Measurements from ENCODE around the gene RALGPS2. TPM values are rescaled to one million over a fixed set of nuclear protein-coding genes. Genes with fewer than 3 reads are reported as not detected.
"Not testable (repeated sequence)": the region's sequence is repeated elsewhere in the genome, so short reads cannot be mapped to it uniquely, and the experiment has no call there.

RALGPS2 gene
- total RNA-seq, 1 donor from 2014 or later: 16.0 TPM

DNA sequence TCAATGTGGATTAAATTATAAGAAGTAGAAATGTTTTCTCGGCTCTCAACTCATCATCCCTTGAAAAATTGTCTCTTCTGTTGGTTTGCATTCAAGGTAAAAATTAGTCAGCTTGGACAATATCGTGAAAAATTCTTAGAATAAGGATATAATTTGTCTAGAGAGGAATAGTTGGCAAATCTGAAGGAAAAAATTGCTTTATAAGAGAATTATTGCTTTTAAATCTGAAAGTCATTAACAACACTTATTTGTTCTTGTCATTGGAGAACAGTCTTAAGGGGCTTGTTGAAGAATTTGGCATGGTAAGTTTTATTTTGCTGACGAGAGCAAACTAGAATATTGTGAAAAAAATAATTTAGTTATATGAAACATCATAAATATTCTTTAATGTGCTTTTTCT is 119.4 kb downstream of the RALGPS2 start:
- ATAC-seq (peak; percentile 59), DNase-seq (ENCODE audit: low spot score) (no peak)
- intact Hi-C loops (cut with DNase I): no loop called here

GRCh38 chr1:178846306-178846705 is 121.3 kb downstream of the RALGPS2 start:
- intact Hi-C loops (cut with DNase I): no loop called here
- ATAC-seq (no peak), DNase-seq (ENCODE audit: low spot score) (no peak)

DNA sequence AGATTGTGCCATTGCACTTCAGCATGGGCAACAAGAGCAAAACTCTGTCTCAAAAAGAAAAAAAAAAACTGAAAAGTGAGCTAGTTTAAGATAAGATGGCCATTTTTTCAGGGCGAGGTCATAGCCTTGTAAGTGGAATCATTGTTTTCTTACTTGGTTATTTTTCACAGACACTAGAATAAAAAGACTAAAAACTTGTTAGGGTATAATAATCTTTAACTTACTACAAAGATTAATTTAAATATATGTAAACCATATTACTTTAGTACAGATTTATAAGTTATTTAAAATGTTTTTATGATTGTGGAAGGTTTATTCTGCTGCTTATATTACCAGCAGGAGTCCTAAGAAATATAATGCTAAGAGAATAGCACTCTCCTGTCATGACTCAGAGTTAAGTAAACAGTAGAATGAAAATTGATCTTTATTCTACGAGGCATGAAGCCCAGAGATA is 122.4 kb downstream of the RALGPS2 start:
- intact Hi-C loops (cut with DNase I): no loop called here
- ATAC-seq: no peak
- no peak for DNase-seq (ENCODE audit: low spot score)

DNA sequence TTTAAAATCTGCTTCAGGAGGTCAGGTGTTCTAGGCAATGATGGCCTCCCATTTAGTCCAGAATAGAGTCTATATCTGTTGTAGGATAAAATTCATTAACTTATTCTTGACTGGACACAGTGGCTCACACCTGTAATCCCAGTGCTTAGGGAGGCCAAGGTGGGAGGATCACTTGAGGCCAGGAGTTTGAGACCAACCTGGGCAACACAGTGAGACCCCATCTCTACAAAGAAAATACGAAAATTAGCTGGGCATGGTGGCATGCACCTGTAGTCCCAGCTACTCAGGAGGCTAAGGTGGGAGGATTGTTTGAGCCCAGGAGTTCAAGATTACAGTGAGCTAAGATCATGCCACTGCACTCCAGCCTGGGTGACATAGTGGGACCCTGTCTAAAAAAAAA is 122.9 kb downstream of the RALGPS2 start:
- not testable (repeated sequence) for DNase-seq (ENCODE audit: low spot score); ATAC-seq

GRCh38 chr1:178849918-178850317 is 124.9 kb downstream of the RALGPS2 start:
- intact Hi-C loops (cut with DNase I): no loop called here
- no peak for DNase-seq (ENCODE audit: low spot score)
- no peak for ATAC-seq

More for the DNA sequence above, 122.9 kb downstream of the RALGPS2 start:
- intact Hi-C loops (cut with DNase I): not testable (repeated sequence)

- DNase-seq (ENCODE audit: low spot score) (no peak), ATAC-seq (no peak)
- intact Hi-C loops (cut with DNase I): no loop called here
These were observed 132.1 kb downstream of the RALGPS2 start for GRCh38 chr1:178857126-178857525.

DNA sequence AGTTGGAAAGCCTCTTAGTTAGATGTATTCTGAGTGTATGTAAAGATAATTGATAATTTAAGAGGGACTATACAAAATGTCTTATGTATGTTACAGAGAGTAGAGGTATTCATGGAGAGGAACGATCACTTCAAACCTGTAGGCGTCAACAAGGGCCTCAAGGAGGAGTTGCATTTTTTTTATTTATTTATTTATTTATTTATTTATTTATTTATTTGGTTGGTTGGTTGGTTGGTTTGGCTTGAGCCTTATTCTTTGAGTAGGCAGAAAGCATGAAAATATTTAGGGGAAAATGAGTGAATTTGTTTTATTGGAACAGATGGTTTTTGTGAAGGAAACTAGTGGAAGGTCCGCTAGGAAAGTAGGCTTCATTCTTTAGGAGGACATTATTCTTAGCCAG is 137.4 kb downstream of the RALGPS2 start:
- DNase-seq (ENCODE audit: low spot score) (no peak), ATAC-seq (no peak)
- intact Hi-C loops (cut with DNase I): no loop called here

- intact Hi-C loops (cut with DNase I): no loop called here
- no peak for ATAC-seq
- no peak for DNase-seq (ENCODE audit: low spot score)
These were observed 137.8 kb downstream of the RALGPS2 start for GRCh38 chr1:178862864-178863263.

- intact Hi-C loops (cut with DNase I): no loop called here
- DNase-seq (ENCODE audit: low spot score) (no peak), ATAC-seq (no peak)
These were observed 139.3 kb downstream of the RALGPS2 start for GRCh38 chr1:178864326-178864725.

DNA sequence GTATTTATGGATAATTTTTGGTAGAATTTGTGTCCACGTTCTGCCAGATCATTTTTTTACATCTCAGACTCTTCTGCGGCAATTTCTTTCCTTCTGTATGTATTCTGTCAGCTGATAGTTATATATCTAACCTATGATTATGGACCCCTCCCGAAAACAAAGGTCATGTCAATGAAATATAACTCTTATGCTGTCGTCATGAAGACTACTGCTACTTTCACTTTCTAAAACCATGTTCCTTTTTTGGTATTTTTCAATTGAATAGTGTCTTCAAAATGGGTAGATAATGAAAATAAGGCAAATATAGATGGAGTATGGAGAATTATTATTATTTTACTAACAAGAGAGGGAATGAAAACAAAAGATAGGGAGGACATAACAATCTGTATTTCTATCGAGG is 142.6 kb downstream of the RALGPS2 start:
- intact Hi-C loops (cut with DNase I): no loop called here
- DNase-seq (ENCODE audit: low spot score): no peak
- ATAC-seq: peak; percentile 61

- DNase-seq (ENCODE audit: low spot score): no peak
- no peak for ATAC-seq
- intact Hi-C loops (cut with DNase I): no loop called here
These were observed 143.7 kb downstream of the RALGPS2 start for GRCh38 chr1:178868706-178869105.

DNA sequence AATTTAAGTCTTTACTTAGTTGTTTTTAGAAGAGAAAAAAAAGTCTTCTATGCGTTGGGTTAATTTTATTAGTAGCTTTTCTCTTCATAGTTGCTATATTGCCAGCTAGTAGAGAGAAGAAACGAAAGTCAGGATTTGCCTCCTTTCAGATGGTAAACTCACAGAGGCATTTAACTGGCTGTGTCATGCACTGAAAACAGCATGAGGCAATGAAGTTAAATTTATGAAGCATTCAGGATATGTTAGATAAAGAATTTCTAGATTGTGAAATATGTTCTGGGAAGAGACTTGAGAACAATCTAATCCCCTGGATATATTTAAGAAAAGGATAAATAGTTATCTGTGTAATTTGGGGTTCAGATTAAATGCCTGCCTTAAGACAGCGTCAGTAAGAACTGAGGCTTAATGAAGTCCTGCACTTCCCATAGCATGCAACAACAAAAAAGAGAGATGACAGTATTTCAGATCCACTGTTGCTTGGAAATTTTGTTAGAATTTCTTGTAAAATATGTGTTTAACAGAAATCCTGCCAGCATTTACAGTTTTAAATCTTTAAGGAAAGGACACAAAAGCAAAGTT is 144.2 kb downstream of the RALGPS2 start:
- ATAC-seq (peak; percentile 47), DNase-seq (ENCODE audit: low spot score) (no peak)
- intact Hi-C loops (cut with DNase I): no loop called here

DNA sequence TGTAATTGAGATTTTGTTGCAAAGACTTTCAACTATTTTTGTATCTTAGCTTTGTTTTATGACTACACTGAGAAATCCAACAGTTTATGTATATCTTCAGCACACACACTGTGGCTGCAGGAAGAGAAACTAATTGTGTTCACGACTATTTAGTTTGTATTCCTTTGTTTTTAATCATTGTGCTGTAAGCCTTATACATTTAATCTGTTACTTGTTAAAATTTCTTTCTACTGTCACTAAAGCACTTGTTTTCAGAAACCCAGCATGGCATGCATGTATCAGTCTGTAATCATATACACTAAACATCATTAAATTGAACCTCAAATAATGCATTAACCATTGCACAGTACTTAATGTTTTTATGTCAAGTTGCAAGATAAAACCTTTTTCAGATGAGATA is 145.2 kb downstream of the RALGPS2 start:
- intact Hi-C loops (cut with DNase I): no loop called here
- DNase-seq (ENCODE audit: low spot score) (no peak), ATAC-seq (no peak)

DNA sequence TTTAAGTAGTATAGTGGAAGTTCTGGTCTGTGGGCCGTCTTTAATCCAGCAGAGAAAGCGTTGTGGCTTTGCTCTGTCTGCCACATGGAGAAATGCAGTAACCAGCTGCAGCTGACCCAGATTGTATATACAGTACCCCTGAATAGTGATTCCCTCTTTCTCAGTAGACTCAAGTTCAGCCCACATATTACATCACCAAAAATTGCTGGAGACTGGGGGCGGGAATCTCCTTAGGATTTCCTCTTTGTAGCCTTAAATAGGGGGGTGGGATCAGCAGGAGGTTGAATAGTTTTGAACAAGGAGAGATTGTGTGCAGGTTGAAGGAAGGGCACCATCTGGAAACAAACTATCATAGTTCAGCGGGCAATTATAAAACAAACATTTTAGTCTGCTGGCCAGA is 145.9 kb downstream of the RALGPS2 start, which contains the start of gene ANGPTL1:
TSS of gene ANGPTL1 (minus strand) at position 134 of the 400 bp plus-strand sequence. CDS start 5,301 bp downstream, outside the sequence.
- DNase-seq (ENCODE audit: low spot score): no peak
- intact Hi-C loops (cut with DNase I): no loop called here
- peak; percentile 51 for ATAC-seq

- intact Hi-C loops (cut with DNase I): no loop called here
- DNase-seq (ENCODE audit: low spot score) (no peak), ATAC-seq (no peak)
These were observed 146.7 kb downstream of the RALGPS2 start for GRCh38 chr1:178871551-178872320.

DNA sequence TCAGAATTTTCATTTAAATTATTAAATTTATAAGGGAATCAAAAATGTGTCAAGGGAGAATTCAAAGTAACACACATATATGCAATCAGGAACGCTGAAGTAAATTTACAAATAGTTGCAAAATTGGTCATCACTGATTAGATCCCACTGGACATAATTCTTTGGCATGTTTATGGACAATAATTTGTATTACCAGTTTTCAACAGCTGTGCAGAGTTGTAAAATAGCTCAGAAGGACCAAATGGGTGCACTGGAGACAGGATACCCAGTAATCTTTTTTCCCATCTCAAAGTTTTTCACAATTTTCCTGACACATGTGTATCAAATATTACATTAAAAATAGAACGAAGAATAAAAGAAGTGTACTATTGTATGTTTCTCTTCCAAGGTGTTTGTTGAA is 149.9 kb downstream of the RALGPS2 start:
- ATAC-seq (no peak), DNase-seq (ENCODE audit: low spot score) (no peak)
- intact Hi-C loops (cut with DNase I): no loop called here

DNA sequence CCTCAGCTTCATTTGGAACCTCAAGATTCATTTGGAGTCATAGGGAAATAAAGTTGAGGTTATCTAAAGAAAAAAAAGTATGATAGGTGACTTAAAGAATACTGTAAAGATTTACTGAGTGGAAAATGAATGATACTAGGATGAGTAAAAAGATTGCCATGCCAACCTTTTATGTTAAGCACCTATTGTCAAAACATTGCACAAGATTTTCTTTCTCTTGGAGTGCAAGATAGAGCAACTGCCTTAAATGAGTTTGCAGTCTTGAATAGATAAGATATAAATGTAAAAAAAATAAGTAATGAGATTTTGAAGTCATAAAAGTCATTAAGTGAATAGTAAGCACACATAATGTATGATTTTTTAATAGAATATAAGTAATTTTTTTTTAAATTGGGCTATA is 150.9 kb downstream of the RALGPS2 start:
- intact Hi-C loops (cut with DNase I): no loop called here
- DNase-seq (ENCODE audit: low spot score) (no peak), ATAC-seq (no peak)

- DNase-seq (ENCODE audit: low spot score): no peak
- ATAC-seq: no peak
- intact Hi-C loops (cut with DNase I): no loop called here
These were observed 152.9 kb downstream of the RALGPS2 start for GRCh38 chr1:178877896-178878295.

DNA sequence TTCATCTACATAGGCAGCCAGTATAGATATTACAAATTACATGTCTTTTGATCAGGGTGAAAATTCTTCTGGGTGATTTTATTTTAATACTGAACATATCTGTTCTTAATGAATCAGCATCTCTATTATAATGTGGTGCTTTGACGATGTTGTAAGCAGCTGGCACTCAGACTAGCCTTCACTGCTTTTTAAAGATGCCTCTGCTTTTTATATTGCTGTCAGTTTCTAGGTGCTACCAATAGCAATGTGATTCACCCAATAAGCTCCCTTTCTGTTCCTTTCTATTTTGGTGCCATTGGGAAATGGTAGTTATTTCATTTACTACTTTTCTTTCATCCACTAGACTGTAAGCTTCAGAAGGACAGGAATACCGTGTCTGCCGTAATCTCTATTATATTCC is 156.9 kb downstream of the RALGPS2 start:
- DNase-seq (ENCODE audit: low spot score): no peak
- intact Hi-C loops (cut with DNase I): no loop called here
- ATAC-seq: no peak

DNA sequence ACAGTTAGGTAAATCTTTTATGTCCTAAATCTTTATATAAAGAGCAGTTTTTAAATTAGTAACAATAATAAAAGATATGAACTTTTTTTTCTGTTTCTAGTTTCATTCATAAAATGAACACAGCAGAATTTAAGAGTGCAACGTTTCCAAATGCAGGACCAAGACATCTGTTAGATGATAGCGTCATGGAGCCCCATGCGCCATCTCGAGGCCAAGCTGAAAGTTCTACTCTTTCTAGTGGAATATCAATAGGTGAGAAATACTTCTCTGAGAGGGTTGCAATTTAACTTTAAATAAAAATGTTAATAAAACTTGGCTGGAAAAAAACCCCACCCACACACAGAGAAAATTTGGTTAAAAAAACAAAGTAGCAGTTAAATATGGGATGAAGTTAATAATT is 160.8 kb downstream of the RALGPS2 start:
- intact Hi-C loops (cut with DNase I): no loop called here
- no peak for DNase-seq (ENCODE audit: low spot score)
- ATAC-seq: no peak

DNA sequence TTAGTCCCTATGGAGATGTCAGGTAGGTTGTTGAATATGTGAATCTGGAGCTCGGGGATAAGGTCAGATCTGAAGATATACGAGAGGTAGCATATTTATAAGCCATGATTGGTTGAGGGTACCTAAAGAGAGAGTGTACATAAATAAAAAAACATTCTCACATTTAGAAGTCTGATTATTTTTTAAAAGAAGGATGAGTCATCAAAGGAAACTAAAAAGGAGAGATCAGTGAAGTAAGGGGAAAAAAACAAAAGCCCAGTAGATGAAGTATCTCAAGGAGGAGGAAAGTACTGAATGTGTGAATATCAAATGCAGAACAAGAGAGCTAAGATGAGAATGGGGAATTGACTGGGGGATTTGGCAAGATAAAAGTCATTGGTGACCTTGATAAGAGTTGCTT is 161.5 kb downstream of the RALGPS2 start:
- intact Hi-C loops (cut with DNase I): no loop called here
- DNase-seq (ENCODE audit: low spot score) (no peak), ATAC-seq (no peak)

Measured in sciatic nerve (tissue), 2 donors.